GM10266 (cell line): ENCODE data around the gene TOX2.
A peak's percentile ranks its signal among the peaks of the same experiment; 100 is the strongest.

Experiments used
- DNase-seq: peaks from one replicate; pipeline ENCODE4 v3.0.0; 2012; ENCODE audit errors: extremely low spot score
- CTCF ChIP-seq: IDR thresholded peaks from 2 replicates; pipeline ENCODE4 v1.5.1; 2012; ENCODE audit warnings: mild to moderate bottlenecking, low read depth; ENCODE audit not compliant: control insufficient read depth, insufficient read depth; ENCODE audit errors: missing control alignments

TOX2 gene

DNA sequence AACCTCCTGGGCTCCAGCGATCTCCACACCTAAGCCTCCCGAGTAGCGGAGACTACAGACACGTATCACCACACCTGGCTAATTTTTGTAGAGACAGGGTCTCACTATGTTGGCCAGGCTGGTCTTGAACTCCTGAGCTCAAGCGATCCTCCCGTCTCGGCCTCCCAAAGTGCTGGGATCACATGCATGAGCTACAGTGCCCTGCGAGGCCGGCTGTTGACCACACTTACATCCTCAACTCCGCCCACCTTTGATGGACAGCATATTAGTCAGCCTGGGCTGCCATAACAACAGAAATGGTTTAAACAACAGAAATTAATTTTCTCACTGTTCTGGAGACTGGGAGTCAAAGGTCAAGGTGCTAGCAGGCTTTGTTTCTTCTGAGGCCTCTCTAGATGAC, 164.6 kb downstream of the TOX2 start:
- no peak for DNase-seq
- TF ChIP-seq CTCF: no peak

DNA sequence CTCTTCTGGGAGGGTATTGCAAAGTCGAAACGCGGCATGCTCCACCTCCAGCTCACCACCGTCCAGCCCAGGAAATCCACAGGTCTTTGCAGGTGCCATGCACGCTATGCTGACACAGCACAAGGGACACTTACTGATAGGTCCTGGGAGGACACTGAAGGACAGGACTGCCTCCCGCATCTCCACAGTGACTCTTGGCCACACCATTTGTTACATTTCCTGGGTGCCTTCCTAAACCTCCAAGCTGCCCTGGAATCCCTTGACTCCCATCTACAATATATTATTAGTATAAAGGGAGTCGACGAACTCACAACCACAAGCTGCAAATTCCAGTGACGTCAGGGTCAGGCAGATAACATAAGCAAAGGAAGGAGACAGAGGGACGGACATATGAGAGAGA, 165.4 kb downstream of the TOX2 start:
- TF ChIP-seq CTCF: no peak
- DNase-seq: no peak

GRCh38 chr20:44080646-44081267, 166.1 kb downstream of the TOX2 start:
- peak; percentile 82 for DNase-seq
- TF ChIP-seq CTCF: peak; percentile 98

- DNase-seq: no peak
- TF ChIP-seq CTCF: no peak
Measured at GRCh38 chr20:44081476-44081875, 166.8 kb downstream of the TOX2 start.

- no peak for DNase-seq
- no peak for TF ChIP-seq CTCF
Measured at GRCh38 chr20:44081888-44082287, 167.2 kb downstream of the TOX2 start.

DNA sequence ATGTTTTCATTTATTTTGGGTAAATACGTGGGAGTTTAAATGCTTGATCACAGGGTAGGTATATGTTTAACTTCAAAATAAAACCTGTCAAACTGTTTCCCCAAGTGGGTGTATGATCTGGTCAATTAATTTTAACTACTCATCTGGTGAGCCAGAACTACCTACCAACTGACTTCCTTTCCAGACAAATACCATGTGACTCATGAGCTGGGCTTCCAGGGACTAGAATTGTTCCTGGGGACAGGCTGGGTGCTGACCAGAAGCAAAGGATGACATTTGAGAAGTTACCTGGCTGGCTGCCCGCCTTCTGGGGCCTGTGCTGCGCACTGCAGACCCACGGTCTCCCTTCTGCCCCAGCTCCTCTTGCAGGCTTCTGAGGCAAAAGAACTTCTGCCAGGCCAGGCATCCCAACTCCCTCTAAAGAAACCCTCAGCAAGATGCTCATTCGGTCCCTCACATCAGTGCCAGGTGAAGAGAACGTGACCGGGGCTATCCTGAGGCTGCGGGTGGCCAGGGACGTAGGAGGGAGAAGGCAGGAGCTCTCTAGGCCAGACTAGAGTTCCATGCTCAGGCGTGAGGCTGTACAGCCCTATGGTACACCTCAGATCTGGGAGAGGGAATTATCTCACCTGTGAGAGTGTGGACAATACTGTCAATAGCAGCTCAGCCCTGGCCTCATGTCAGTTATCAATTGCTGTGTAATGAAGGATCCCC, 168.7 kb downstream of the TOX2 start:
- no peak for TF ChIP-seq CTCF
- no peak for DNase-seq

DNA sequence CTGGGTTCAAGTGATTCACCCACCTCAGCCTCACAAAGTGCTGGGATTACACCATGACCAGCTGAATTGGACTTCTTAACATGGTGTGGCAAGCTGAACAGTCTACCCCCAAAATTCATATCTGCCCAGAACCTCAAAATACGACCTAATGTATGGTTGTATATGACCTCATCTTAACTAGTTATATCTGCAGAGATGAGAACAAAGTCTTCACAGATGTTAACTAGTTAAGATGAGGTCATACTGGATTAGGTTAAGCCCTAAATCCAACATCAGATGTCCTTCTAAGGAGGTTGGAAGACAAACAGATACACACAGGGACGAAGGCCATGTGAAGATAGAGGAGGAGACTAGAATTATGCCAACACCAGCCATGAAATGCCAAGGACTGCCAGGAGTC, 169.8 kb downstream of the TOX2 start:
- DNase-seq: no peak
- TF ChIP-seq CTCF: no peak
